ENCODE measurements around the gene PCMTD2.

PCMTD2 gene

GRCh38 chr20:64255361-64256281 lies at the start of gene PCMTD2:
Gene PCMTD2 (plus strand): TSS chr20:64255748. CDS start chr20:64259966, 4,218 bp downstream.
- no peak for TF ChIP-seq CTCF (IDR thresholded peaks at IDR 0.05)
- Mint-ChIP-seq H3K27ac (no peak within 1 kb of the TSS), H3K9me3 (no peaks in the 10 kb centered on the region), H3K4me1 (peaks cover 55% of the 10 kb centered on the region), H3K36me3 (ENCODE audit: low read depth) (no peaks in the 10 kb centered on the region), H3K27me3 (ENCODE audit: low read depth, poor library complexity) (peaks cover 31% of the 10 kb centered on the region), H3K4me3 (peak within 1 kb of the TSS; percentile 97)
- peak; percentile 88 for DNase-seq

- peaks cover 18% of the 10 kb centered on the region for H3K4me1 Mint-ChIP-seq
- DNase-seq: no peak
- H3K9me3 Mint-ChIP-seq: peaks cover 5% of the 10 kb centered on the region
- H3K4me3 Mint-ChIP-seq: no peak overlapping the region
- no peak for TF ChIP-seq CTCF (IDR thresholded peaks at IDR 0.05)
- H3K36me3 Mint-ChIP-seq (ENCODE audit: low read depth): no peaks in the 10 kb centered on the region
- no peak overlapping the region for H3K27ac Mint-ChIP-seq
- H3K27me3 Mint-ChIP-seq (ENCODE audit: low read depth, poor library complexity): peaks cover 7% of the 10 kb centered on the region
These were observed 48.9 kb upstream of the PCMTD2 start for GRCh38 chr20:64206614-64207013.

- H3K4me3 Mint-ChIP-seq: no peak overlapping the region
- no peak overlapping the region for H3K27ac Mint-ChIP-seq
- DNase-seq: no peak
- TF ChIP-seq CTCF (IDR thresholded peaks at IDR 0.05): no peak
- H3K36me3 Mint-ChIP-seq (ENCODE audit: low read depth): no peaks in the 10 kb centered on the region
- peaks cover 23% of the 10 kb centered on the region for H3K4me1 Mint-ChIP-seq
- no peaks in the 10 kb centered on the region for H3K9me3 Mint-ChIP-seq
- H3K27me3 Mint-ChIP-seq (ENCODE audit: low read depth, poor library complexity): peaks cover 4% of the 10 kb centered on the region
These were observed 47.6 kb upstream of the PCMTD2 start for GRCh38 chr20:64207641-64208590.

- H3K9me3 Mint-ChIP-seq: no peaks in the 10 kb centered on the region
- H3K27me3 Mint-ChIP-seq (ENCODE audit: low read depth, poor library complexity): peaks cover 6% of the 10 kb centered on the region
- H3K4me3 Mint-ChIP-seq: no peak overlapping the region
- no peak for DNase-seq
- no peak for TF ChIP-seq CTCF (IDR thresholded peaks at IDR 0.05)
- no peaks in the 10 kb centered on the region for H3K36me3 Mint-ChIP-seq (ENCODE audit: low read depth)
- H3K4me1 Mint-ChIP-seq: peaks cover 24% of the 10 kb centered on the region
- H3K27ac Mint-ChIP-seq: no peak overlapping the region
These were observed 46.4 kb upstream of the PCMTD2 start for GRCh38 chr20:64209148-64209547.

GRCh38 chr20:64210656-64211369 lies 44.7 kb upstream of the PCMTD2 start:
- no peaks in the 10 kb centered on the region for H3K36me3 Mint-ChIP-seq (ENCODE audit: low read depth)
- no peak for DNase-seq
- H3K9me3 Mint-ChIP-seq: no peaks in the 10 kb centered on the region
- no peak for TF ChIP-seq CTCF (IDR thresholded peaks at IDR 0.05)
- no peak overlapping the region for H3K27ac Mint-ChIP-seq
- peaks cover 11% of the 10 kb centered on the region for H3K27me3 Mint-ChIP-seq (ENCODE audit: low read depth, poor library complexity)
- H3K4me1 Mint-ChIP-seq: peaks cover 29% of the 10 kb centered on the region
- H3K4me3 Mint-ChIP-seq: no peak overlapping the region
